Left ventricle myocardium inferior (tissue), 1 donor: ENCODE data around the gene STEAP1B. TPM values are rescaled to one million over a fixed set of nuclear protein-coding genes. Genes with fewer than 3 reads are reported as not detected.
"Not testable (repeated sequence)": the region's sequence is repeated elsewhere in the genome, so short reads cannot be mapped to it uniquely, and the experiment has no call there.

Source experiments
- DNase-seq: peaks from one replicate; pipeline ENCODE4 v3.0.0-alpha.2; 2020
- H3K27ac ChIP-seq: fragments of 200-600 bp; replicated peaks from 2 replicates; pipeline ENCODE4 v1.8.0; 2021
- H3K27me3 ChIP-seq: fragments of 200-600 bp; 2 replicates; pipeline ENCODE4 v1.8.0; 2021; ENCODE audit warnings: low read depth
- H3K36me3 ChIP-seq: fragments of 200-600 bp; 2 replicates; pipeline ENCODE4 v1.8.0; 2021
- H3K4me1 ChIP-seq: fragments of 200-600 bp; 2 replicates; pipeline ENCODE4 v1.8.0; 2021
- H3K4me3 ChIP-seq: fragments of 200-600 bp; 2 replicates; pipeline ENCODE4 v1.8.0; 2021; ENCODE audit warnings: mild to moderate bottlenecking, moderate library complexity
- H3K9me3 ChIP-seq: fragments of 200-600 bp; replicated peaks from 2 replicates; pipeline ENCODE4 v1.8.0; 2021
- CTCF ChIP-seq: fragments of 200-600 bp; IDR thresholded peaks from 2 replicates; pipeline ENCODE4 v1.8.0; 2021; ENCODE audit warnings: antibody characterized with exemption, mild to moderate bottlenecking, borderline replicate concordance
- intact Hi-C: fragments of 100-400 bp; cut with micrococcal nuclease; formaldehyde crosslinking; loops from one replicate; pipeline ENCODE4 v1.11.0; 2022
- total RNA-seq: library from RNA; stranded (reverse); fragmentation: NEBNext Ultra II Directional; extraction: Animal tissue kit (Norgen Biotek cat#: 25700); gene quantifications from one replicate; pipeline ENCODE4 v1.2.1, GENCODE V29; 2021
- donor health status: DM: no; HTN: yes; CAD: no; lungs with severe emphysema.

The STEAP1B gene
- total RNA-seq, 1 donor from 2014 or later, result 0.63 TPM

GRCh38 chr7:22501336-22501735, 1.3 kb upstream of the STEAP1B start:
- H3K27me3 ChIP-seq, result peaks cover 12% of the 10 kb centered on the region
- H3K4me1 ChIP-seq, DNase-seq, H3K36me3 ChIP-seq, H3K27ac ChIP-seq, H3K4me3 ChIP-seq, H3K9me3 ChIP-seq, intact Hi-C loops: not testable (repeated sequence)
- TF ChIP-seq CTCF, result peak; percentile 48

- H3K36me3 ChIP-seq, result no peaks in the 10 kb centered on the region
- no peak overlapping the region for H3K27ac ChIP-seq
- DNase-seq, result no peak
- H3K27me3 ChIP-seq, result peaks cover 6% of the 10 kb centered on the region
- TF ChIP-seq CTCF, result no peak
- no peak overlapping the region for H3K4me3 ChIP-seq
- H3K9me3 ChIP-seq, result no peaks in the 10 kb centered on the region
- peaks cover 3% of the 10 kb centered on the region for H3K4me1 ChIP-seq
- intact Hi-C loops, result no loop called here
These were observed 944 bp downstream of the STEAP1B start for GRCh38 chr7:22499044-22499443.

GRCh38 chr7:22496912-22497311, 3.1 kb downstream of the STEAP1B start:
- H3K4me3 ChIP-seq, intact Hi-C loops, H3K9me3 ChIP-seq, DNase-seq, H3K27ac ChIP-seq, H3K27me3 ChIP-seq, H3K36me3 ChIP-seq, H3K4me1 ChIP-seq: not testable (repeated sequence)

GRCh38 chr7:22496296-22496888, 3.6 kb downstream of the STEAP1B start:
- H3K4me3 ChIP-seq, H3K4me1 ChIP-seq, intact Hi-C loops, H3K9me3 ChIP-seq, H3K36me3 ChIP-seq, H3K27ac ChIP-seq, DNase-seq, H3K27me3 ChIP-seq: not testable (repeated sequence)

- H3K27ac ChIP-seq, H3K4me3 ChIP-seq, H3K4me1 ChIP-seq, intact Hi-C loops, H3K27me3 ChIP-seq, H3K36me3 ChIP-seq, DNase-seq, H3K9me3 ChIP-seq: not testable (repeated sequence)
These were observed 6.6 kb downstream of the STEAP1B start for GRCh38 chr7:22493160-22493925.

GRCh38 chr7:22488643-22489462, 11.1 kb downstream of the STEAP1B start:
- intact Hi-C loops, result loop anchor here (2.0 kb wide), 1 partner anchor 378 kb away; no protein-coding TSS in a partner anchor
- peak; percentile 93 for TF ChIP-seq CTCF
- DNase-seq, result peak; percentile 33

More at GRCh38 chr7:22488643-22489462, 11.1 kb downstream of the STEAP1B start:
- Histone ChIP-seq H3K4me1 (peaks cover 7% of the 10 kb centered on the region), H3K27ac (no peak overlapping the region), H3K36me3 (no peaks in the 10 kb centered on the region), H3K9me3 (no peaks in the 10 kb centered on the region), H3K4me3 (no peak overlapping the region), H3K27me3 (no peaks in the 10 kb centered on the region)
